Endodermal cell (in vitro differentiated cells): ENCODE results near the gene ATXN1. TPM values are rescaled to one million over a fixed set of nuclear protein-coding genes. Genes with fewer than 3 reads are reported as not detected.

ENCODE experiments used
- DNase-seq: peaks from one replicate; pipeline ENCODE4 v3.0.0-alpha.2; 2017
- H3K27ac ChIP-seq: 2 replicates; pipeline ENCODE4 v1.5.1; 2013; ENCODE audit warnings: mild to moderate bottlenecking, low read depth, low read length, moderate library complexity
- H3K27me3 ChIP-seq: 2 replicates; pipeline ENCODE4 v1.6.1; 2013; ENCODE audit warnings: mild to moderate bottlenecking, low read length, moderate library complexity; ENCODE audit not compliant: insufficient read depth, control insufficient read depth, poor library complexity, severe bottlenecking
- H3K36me3 ChIP-seq: 2 replicates; pipeline ENCODE4 v1.7.0; 2013; ENCODE audit warnings: mild to moderate bottlenecking, low read length, moderate library complexity; ENCODE audit not compliant: control insufficient read depth, insufficient read depth
- H3K4me1 ChIP-seq: one replicate; pipeline ENCODE4 v1.7.0; 2013; ENCODE audit warnings: low read length; ENCODE audit not compliant: control insufficient read depth, insufficient read depth
- H3K4me3 ChIP-seq: 2 replicates; pipeline ENCODE4 v1.5.1; 2013; ENCODE audit warnings: mild to moderate bottlenecking, low read length, moderate library complexity
- H3K9ac ChIP-seq: 2 replicates; pipeline ENCODE4 v1.6.1; 2013; ENCODE audit warnings: mild to moderate bottlenecking, low read length, moderate library complexity; ENCODE audit not compliant: poor library complexity, severe bottlenecking; ENCODE audit errors: extremely low read depth
- H3K9me3 ChIP-seq: 2 replicates; pipeline ENCODE4 v1.6.1; 2013; ENCODE audit warnings: mild to moderate bottlenecking, low read length, moderate library complexity; ENCODE audit not compliant: control insufficient read depth
- H3K27ac Mint-ChIP-seq: 2 replicates; pipeline ENCODE4 v1.8.0; 2020; ENCODE audit warnings: mixed read lengths
- H3K27me3 Mint-ChIP-seq: 2 replicates; pipeline ENCODE4 v1.8.0; 2021; ENCODE audit warnings: mild to moderate bottlenecking, mixed read lengths; ENCODE audit not compliant: insufficient read depth
- H3K36me3 Mint-ChIP-seq: 2 replicates; pipeline ENCODE4 v1.8.0; 2020; ENCODE audit warnings: low read depth, mixed read lengths
- H3K4me1 Mint-ChIP-seq: 2 replicates; pipeline ENCODE4 v1.8.0; 2020; ENCODE audit warnings: mixed read lengths
- H3K4me3 Mint-ChIP-seq: 2 replicates; pipeline ENCODE4 v1.8.0; 2020; ENCODE audit warnings: mild to moderate bottlenecking, moderate library complexity, mixed read lengths
- H3K9me3 Mint-ChIP-seq: 2 replicates; pipeline ENCODE4 v1.8.0; 2020; ENCODE audit warnings: mild to moderate bottlenecking, mixed read lengths
- CTCF ChIP-seq: fragments of 200-600 bp; sonication (generic); conservative IDR thresholded peaks from 2 replicates; pipeline ENCODE4 v1.5.0; 2021; ENCODE audit warnings: antibody characterized with exemption, mild to moderate bottlenecking
- WGBS, 2 experiments: methylation state at CpG; one replicate each; pipeline versions ENCODE4 v1.1.5 to v1.1.7; 2013; ENCODE audit warnings: missing lambda C conversion rate in 2 of 2, mixed read lengths in 1 of 2; ENCODE audit not compliant: insufficient coverage in 1 of 2, insufficient read length in 1 of 2; 5-methylcytosine and 5-hydroxymethylcytosine counted together
- total RNA-seq, 2 donors: library from RNA; stranded (reverse); fragmentation: NEBNext Ultra II Directional in 1 of 2; extraction: Animal tissue kit (Norgen Biotek cat#: 25700) in 1 of 2; gene quantifications; 2 replicates in 1 of 2; 3 replicates in 1 of 2; pipeline ENCODE4 v1.2.1, GENCODE V29; 2021

Gene ATXN1
- total RNA-seq, 2 donors from 2014 or later: 10.4 to 15.9 TPM

GRCh38 chr6:16470502-16471221 is 290.6 kb downstream of the ATXN1 start:
- Mint-ChIP-seq H3K27ac (no peak overlapping the region), H3K9me3 (no peaks in the 10 kb centered on the region), H3K27me3 (no peaks in the 10 kb centered on the region), H3K4me1 (peaks cover 25% of the 10 kb centered on the region), H3K36me3 (no peaks in the 10 kb centered on the region), H3K4me3 (no peak overlapping the region)
- Histone ChIP-seq H3K27ac (no peak overlapping the region), H3K4me3 (no peak overlapping the region), H3K36me3 (no peaks in the 10 kb centered on the region), H3K9ac (no peak overlapping the region), H3K9me3 (peaks cover 10% of the 10 kb centered on the region), H3K27me3 (no peaks in the 10 kb centered on the region), H3K4me1 (peaks cover 12% of the 10 kb centered on the region)
- no peak for TF ChIP-seq CTCF
- DNase-seq: no peak
- 83 to 91% methylated on average over 1 to 2 of the region's 2 CpGs for WGBS, 2 experiments

- Mint-ChIP-seq H3K9me3 (peaks cover 1% of the 10 kb centered on the region), H3K4me1 (peaks cover 25% of the 10 kb centered on the region)
These were observed 292.2 kb downstream of the ATXN1 start for GRCh38 chr6:16468991-16469615.

More at GRCh38 chr6:16468991-16469615, 292.2 kb downstream of the ATXN1 start:
- Histone ChIP-seq H3K4me1 (peaks cover 12% of the 10 kb centered on the region), H3K36me3 (no peaks in the 10 kb centered on the region), H3K27me3 (no peaks in the 10 kb centered on the region), H3K9ac (no peak overlapping the region), H3K4me3 (no peak overlapping the region), H3K27ac (no peak overlapping the region), H3K9me3 (peaks cover 3% of the 10 kb centered on the region)
- Mint-ChIP-seq H3K27me3 (no peaks in the 10 kb centered on the region), H3K36me3 (no peaks in the 10 kb centered on the region), H3K4me3 (no peak overlapping the region), H3K27ac (no peak overlapping the region)
- no peak for DNase-seq
- WGBS, 2 experiments: 88 to 100% methylated on average over 1 of the region's 1 CpG
- no peak for TF ChIP-seq CTCF
